Stimulated activated CD4-positive, alpha-beta T cell treated with anti-CD3 and anti-CD28 coated beads, Interleukin-4, amount 100 ng/mL, for 1 hour (primary cell): ENCODE measurements around the gene KCNQ1OT1.

Experiments used
- DNase-seq: peaks from one replicate; pipeline ENCODE4 v3.0.0-alpha.2; 2020

The KCNQ1OT1 gene

DNA sequence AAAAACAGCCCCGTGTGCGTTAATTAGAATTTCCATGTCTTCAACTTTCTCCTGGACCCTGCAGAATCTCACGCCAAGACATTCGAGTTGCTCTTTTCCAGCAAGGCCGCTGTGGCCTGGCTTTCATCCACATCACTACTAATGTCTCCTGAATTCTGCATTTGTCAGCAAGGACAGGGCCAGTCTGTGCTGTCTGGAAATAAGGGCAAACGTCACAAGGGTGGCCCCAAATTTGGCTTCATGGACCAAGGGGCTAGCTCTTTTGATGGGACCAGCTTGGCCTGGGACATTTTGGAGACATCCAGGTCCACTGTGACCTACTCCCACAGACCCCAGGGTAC, 33.4 kb downstream of the KCNQ1OT1 start:
- no peak for DNase-seq

GRCh38 chr11:2665526-2666400, 34.0 kb downstream of the KCNQ1OT1 start:
- DNase-seq = no peak

DNA sequence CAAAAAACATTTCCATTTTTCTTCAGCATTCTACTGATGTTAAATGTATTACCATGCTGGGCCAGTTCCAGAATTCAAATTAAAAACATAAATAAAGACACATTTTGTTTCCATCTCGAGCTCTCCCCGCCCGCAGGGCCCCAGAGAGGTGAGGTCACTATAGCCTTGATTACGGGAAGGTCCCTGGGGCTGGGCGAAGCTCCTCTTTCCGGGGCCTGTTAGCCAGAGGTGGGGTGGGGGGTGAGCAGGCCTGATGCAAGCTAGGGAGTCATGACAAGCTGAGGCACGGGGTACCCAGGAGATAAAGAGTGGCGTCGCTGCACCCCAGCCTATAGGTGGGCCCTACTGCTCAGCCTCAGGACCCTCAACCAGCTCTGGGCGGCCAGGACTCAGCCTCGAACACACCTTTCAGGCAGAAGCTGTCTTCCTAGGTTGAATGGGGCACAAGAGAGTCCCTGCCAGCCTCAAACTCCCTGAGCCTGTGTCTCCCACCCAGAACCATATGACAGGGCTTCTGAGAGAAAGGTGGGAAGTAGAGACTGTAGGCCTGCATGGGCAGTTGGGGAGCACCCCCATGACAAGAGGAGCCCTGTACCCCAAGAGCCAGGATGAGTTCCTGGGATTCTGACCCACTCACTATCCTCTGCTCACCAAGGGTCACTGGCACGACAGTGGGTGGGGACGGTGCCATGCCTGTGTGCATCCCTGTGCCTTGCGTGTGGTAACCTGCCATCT, 34.8 kb downstream of the KCNQ1OT1 start:
- DNase-seq = no peak

DNA sequence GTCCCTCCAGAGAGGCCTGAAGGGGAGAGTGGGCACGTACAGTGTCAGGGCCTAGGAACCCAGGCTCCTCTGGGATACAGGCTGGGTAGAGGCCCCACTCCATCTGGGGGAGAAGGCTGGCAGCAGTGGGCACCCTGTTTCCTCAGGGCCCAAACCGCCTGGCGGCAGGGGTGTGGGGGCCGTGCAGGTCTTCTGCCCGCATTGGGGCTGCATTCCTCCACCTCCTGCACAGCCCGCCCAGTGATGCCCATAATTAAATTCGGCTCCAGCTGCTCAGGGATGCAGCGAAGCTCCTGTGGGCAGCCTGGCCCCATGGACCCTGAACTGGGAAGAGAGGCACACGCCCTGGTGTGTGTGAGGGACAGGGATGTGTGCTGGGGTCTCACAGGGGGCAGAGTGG, 35.4 kb downstream of the KCNQ1OT1 start:
- no peak for DNase-seq

- DNase-seq = no peak
These were observed 35.9 kb downstream of the KCNQ1OT1 start for GRCh38 chr11:2663915-2664314.

DNA sequence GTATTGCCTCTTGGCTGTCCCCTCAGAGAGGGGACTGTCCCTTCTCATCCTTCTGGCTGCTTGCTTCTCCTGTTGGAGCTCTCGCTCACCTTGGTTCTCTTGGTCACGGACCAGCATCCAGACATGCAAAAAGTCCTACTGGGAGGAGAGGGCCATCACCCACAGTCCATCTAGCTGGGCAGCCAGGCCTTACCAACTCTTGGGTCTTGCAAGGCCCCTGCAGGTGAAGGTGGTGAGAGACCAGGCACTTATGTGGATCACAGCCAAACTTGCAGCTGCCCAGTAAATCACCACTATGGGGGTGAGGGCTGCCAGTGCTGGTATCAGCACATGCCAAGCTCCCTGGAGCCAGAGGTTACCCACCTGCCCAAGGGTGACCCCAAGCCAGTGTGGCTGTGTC, 36.3 kb downstream of the KCNQ1OT1 start:
- no peak for DNase-seq

DNA sequence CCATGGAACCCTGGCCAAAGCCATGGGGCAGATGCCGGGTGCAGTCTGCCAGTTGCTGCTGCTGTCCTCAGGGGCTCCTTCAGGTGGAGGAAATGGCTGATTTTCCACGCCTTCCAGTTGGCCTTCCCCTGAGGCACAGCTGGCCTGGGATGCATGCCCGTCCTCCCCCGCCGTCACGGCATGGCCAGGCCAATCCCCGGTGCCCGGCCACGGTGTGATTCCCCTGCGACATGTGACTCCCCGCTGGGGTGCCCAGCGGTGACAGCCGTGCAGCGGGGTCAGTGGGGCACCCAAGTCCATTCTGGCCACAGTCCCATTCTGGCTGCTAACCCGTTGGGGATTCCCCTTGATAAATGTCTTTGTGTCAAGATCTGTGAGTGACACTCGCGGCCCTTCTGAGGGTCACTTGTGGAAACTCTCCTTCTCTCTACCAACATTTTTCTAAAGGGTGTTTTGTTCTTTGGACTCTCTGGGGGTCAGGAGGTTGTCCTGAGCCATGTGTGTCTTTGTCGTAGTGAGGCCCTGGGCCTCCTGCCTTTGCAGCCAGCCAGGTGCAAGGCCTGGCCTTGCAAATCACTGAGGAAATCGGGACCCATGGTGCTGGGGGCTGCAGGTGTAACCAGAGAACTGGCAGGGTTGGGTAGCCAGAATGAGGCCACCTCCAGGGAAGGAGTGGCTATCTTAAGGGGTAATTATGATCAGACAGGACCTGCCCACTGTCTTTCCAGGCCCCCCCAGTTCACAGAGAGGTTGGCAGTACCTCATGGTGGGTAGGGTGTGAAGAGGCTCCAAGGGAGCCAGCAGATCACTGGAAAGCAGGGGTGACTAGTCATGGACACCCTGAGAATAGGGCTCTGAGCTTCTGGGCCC, 37.1 kb downstream of the KCNQ1OT1 start:
- DNase-seq = no peak

GRCh38 chr11:2662024-2662312, 37.8 kb downstream of the KCNQ1OT1 start:
- DNase-seq = no peak

DNA sequence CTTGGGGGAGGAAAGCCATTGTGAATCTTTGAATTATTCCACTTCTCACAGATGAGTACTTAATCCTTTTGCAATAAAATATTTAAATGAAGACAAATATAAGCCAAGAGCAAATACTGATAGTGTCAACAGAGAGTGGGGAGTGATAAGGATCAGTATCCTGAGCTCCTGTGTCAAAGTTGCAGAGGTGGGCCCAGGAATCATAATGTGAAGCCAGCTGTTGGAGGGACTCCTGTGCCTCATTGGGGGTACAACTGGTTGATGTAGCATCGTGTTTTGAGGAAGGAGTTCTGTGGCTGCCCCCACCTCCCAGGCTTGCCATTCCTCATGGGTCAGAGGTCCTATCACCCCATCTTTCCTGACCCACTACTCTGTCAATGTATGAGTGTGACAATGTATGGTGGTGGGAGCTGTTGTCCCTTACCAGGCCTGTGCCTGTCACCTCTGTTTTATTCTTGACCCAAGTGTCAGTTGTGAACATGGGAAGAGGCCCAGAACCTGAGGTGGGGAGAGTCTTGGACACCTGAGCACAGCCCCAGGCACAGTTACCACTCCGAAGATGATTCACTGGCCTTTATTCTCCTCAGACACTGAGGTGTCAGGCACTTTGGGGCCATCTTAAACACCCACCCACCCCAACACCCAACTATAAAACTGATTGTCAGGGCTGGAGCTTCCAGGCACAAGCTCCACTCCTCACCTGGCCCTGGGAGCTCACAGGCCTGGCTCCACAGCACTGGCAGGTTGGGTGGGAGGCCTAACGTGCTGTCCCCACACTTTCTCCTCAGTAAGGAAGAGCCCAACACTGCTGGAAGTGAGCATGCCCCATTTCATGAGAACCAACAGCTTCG, 38.4 kb downstream of the KCNQ1OT1 start:
- no peak for DNase-seq

GRCh38 chr11:2660357-2660939, 39.3 kb downstream of the KCNQ1OT1 start:
- DNase-seq = no peak

- no peak for DNase-seq
These were observed 42.0 kb downstream of the KCNQ1OT1 start for GRCh38 chr11:2657697-2658284.

DNA sequence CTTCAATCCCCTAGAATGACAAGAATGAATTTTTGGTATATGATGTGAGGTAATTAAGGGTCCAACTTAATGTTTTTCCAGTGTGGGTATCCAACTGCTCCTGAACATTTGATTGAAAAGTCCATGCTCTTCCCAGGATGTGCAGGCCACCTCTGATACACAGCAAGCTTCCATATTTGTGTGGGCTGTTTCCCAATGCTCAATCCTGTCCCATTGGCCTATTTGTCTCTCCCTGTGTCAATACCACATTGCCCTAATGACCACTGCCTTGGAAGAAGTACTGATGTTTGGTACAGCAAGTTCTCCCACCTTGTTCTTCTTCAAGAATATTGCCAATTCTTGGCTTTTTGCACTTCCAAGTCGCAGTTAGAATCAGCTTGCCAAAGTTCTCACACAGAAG, 42.9 kb downstream of the KCNQ1OT1 start:
- no peak for DNase-seq

GRCh38 chr11:2655834-2656622, 43.8 kb downstream of the KCNQ1OT1 start:
- DNase-seq = no peak

DNA sequence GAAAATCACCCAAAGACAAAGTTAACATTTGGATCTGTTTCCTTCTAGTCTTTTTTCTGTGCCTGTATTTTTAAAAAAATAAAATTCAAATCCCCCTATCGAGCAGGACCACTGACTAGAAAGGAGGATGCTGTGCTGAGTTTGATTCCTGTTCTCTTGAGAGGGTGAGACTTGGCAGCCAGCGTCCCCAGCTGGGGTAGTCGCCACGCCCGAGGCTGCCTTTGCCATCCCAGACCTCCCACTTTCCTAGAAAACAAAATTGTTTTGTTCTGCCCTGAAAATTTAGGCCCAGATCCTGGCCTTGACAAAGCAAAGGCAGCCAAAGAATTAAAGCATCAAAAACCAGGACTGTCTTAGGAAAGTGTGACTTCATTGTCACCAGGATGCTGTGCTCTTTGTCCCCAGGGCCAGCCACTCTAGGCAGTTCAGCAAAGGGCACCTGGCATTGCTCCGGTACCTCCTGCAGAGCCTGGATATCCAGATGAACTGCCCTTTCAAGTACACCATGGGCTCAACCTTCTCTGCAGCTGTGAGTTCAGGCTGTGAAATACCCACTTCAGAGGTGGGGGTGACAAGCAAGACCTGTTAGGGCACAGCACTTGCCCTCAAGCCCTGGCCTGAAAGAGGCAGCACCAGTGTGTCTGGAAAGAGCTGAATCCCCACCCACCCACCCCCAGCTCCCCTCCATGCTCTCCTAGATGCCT, 44.6 kb downstream of the KCNQ1OT1 start:
- no peak for DNase-seq

DNA sequence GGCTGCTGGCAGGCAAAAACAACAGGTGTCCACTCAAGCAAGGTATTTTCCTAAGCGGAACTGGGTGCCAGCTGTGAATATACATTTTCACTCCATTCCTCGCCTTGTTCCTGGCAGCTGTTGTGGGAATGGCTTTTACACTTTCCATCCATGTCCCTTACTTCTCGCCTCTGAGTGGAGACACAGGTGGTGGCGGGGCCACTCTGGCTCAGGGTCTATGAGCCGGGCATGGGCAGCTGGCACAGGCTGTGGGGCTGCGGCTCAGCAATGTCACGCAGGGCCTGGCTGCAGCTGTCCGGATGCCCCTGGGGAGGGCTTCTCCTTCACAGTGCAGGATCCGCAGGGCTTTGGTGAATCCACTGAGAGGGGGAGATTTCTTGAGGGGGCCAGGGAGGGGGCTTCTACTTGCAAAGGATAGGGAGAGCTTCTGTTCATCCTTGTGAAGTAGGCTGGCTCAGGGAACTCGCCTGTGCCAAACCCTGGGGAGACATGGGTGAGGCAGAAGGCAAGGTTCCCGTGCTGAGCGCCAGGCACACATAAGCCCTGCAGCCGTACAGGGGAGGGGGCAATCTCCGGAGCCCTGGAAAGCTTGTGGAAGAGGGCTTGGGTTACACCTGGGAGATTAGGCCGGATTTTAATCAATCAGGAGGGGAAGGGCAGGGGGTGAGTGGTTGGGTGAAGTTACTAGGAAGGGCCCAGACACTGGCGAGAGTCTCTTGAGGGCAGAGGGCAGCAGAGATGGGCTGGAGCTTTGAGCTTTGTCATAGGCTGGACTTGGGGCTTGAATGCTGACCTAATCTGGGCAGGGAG, 45.7 kb downstream of the KCNQ1OT1 start:
- DNase-seq = no peak

GRCh38 chr11:2653198-2653551, 46.6 kb downstream of the KCNQ1OT1 start:
- DNase-seq = no peak

- no peak for DNase-seq
These were observed 47.2 kb downstream of the KCNQ1OT1 start for GRCh38 chr11:2652333-2653197.

- no peak for DNase-seq
These were observed 47.9 kb downstream of the KCNQ1OT1 start for GRCh38 chr11:2651826-2652271.
